ENCODE measurements around the gene ATP5F1A.

DNA sequence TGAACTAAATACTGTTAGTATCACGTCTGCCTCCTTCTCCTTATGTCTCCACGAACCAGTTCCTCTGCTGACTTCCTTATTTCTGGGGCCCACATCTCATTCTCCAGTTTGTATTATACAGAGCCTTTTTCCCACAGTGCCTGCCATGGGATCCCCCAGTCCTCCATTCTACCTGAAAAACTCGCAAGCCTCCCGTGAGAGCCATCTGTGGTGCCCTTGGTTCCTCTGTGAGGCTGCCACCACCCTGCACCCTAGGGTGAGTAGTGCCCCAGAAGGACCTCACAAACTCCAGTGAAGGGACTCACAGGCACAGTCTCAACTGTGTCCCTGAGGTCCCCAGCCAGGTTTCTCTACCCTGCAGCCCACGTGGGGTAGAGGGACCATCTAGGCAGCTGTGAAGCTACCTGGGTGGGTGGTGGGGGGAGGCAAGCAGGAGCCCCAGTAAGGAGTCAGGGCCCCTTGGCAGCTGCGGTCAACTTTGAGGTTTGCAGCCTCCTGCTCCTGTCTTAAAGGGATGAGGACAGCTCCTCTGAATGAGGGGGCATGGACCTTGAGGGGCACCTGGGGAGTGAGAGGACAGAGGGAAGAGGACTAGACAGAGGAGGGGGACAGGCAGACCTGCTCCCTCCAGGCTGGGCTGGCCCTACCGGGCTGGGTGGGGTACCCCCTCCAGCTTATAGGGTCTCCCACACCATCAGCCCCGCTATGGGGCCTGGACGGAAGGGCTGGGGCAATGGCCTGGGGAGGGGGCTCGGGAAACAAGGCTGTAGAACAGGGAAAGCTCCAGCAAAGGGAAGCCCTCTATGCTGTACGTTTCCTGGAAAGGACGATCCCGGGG is 27.1 kb downstream of the ATP5F1A start:
- TF ChIP-seq CTCF (IDR thresholded peaks at IDR 0.05) (no peak), POLR2A (IDR thresholded peaks at IDR 0.05) (no peak)

Measured in lower leg skin (tissue), 3 donors.